Trophoblast cell (in vitro differentiated cells and primary cell): Measurements from ENCODE around the gene GABRG3.
A peak's percentile ranks its signal among the peaks of the same experiment; 100 is the strongest.

Experiments
- DNase-seq, 2 donors: peaks; one replicate each; pipeline ENCODE4 v3.0.0-alpha.2; 2016
- H2AFZ ChIP-seq: 2 replicates; pipeline ENCODE4 v1.6.1; 2013; ENCODE audit warnings: low read length, moderate library complexity, mild to moderate bottlenecking; ENCODE audit not compliant: insufficient read depth, poor library complexity
- H2AK5ac ChIP-seq: 2 replicates; pipeline ENCODE4 v1.6.1; 2013; ENCODE audit warnings: mild to moderate bottlenecking, low read length
- H2BK120ac ChIP-seq: 2 replicates; pipeline ENCODE4 v1.6.1; 2013; ENCODE audit warnings: low read length, mild to moderate bottlenecking, moderate library complexity; ENCODE audit not compliant: insufficient read depth, poor library complexity
- H2BK12ac ChIP-seq: 2 replicates; pipeline ENCODE4 v1.6.1; 2013; ENCODE audit warnings: mild to moderate bottlenecking, low read length, moderate library complexity
- H2BK5ac ChIP-seq: 2 replicates; pipeline ENCODE4 v1.6.1; 2013; ENCODE audit warnings: low read length, low read depth, moderate library complexity, mild to moderate bottlenecking; ENCODE audit not compliant: poor library complexity
- H3K14ac ChIP-seq: 2 replicates; pipeline ENCODE4 v1.6.1; 2013; ENCODE audit warnings: mild to moderate bottlenecking, low read length
- H3K18ac ChIP-seq: 2 replicates; pipeline ENCODE4 v1.6.1; 2013; ENCODE audit warnings: mild to moderate bottlenecking, low read length
- H3K23ac ChIP-seq: 2 replicates; pipeline ENCODE4 v1.6.1; 2013; ENCODE audit warnings: low read length
- H3K27ac ChIP-seq: 2 replicates; pipeline ENCODE4 v1.5.1; 2013; ENCODE audit warnings: low read depth, mild to moderate bottlenecking, inconsistent platforms, low read length, moderate library complexity
- H3K27me3 ChIP-seq: 2 replicates; pipeline ENCODE4 v1.6.1; 2013; ENCODE audit warnings: inconsistent platforms, mild to moderate bottlenecking, low read length, moderate library complexity; ENCODE audit not compliant: insufficient read depth
- H3K36me3 ChIP-seq, 2 experiments: 1 replicate in 1 of 2; 2 replicates in 1 of 2; pipeline ENCODE4 v1.6.1; 2013; ENCODE audit warnings: low read length in 2 of 2, mild to moderate bottlenecking in 2 of 2, moderate library complexity in 1 of 2; ENCODE audit not compliant: insufficient read depth in 2 of 2, control insufficient read depth in 1 of 2
- H3K4ac ChIP-seq: 2 replicates; pipeline ENCODE4 v1.6.1; 2013; ENCODE audit warnings: low read depth, mild to moderate bottlenecking, low read length, moderate library complexity
- H3K4me1 ChIP-seq, 2 experiments: 1 replicate in 1 of 2; 2 replicates in 1 of 2; pipeline ENCODE4 v1.6.1; 2013; ENCODE audit warnings: low read length in 2 of 2, mild to moderate bottlenecking in 2 of 2, moderate library complexity in 1 of 2; ENCODE audit not compliant: insufficient read depth in 2 of 2, control insufficient read depth in 1 of 2
- H3K4me2 ChIP-seq: 2 replicates; pipeline ENCODE4 v1.6.1; 2013; ENCODE audit warnings: inconsistent platforms, mild to moderate bottlenecking, low read length, moderate library complexity
- H3K4me3 ChIP-seq: 2 replicates; pipeline ENCODE4 v1.5.1; 2013; ENCODE audit warnings: mild to moderate bottlenecking, low read depth, low read length, inconsistent platforms
- H3K79me1 ChIP-seq: one replicate; pipeline ENCODE4 v1.6.1; 2013; ENCODE audit warnings: low read length
- H3K79me2 ChIP-seq: 2 replicates; pipeline ENCODE4 v1.6.1; 2013; ENCODE audit warnings: low read length, mild to moderate bottlenecking; ENCODE audit not compliant: control insufficient read depth, insufficient read depth, poor library complexity
- H3K9ac ChIP-seq: 2 replicates; pipeline ENCODE4 v1.6.1; 2013; ENCODE audit warnings: mild to moderate bottlenecking, low read length
- H3K9me3 ChIP-seq: 2 replicates; pipeline ENCODE4 v1.6.1; 2013; ENCODE audit warnings: low read depth, mild to moderate bottlenecking, control low read depth, inconsistent platforms, low read length; ENCODE audit not compliant: insufficient read depth
- H4K12ac ChIP-seq: 2 replicates; pipeline ENCODE4 v1.6.1; 2013; ENCODE audit warnings: low read depth, mild to moderate bottlenecking, low read length, moderate library complexity
- H4K8ac ChIP-seq: 2 replicates; pipeline ENCODE4 v1.6.1; 2013; ENCODE audit warnings: low read depth, mild to moderate bottlenecking, low read length, moderate library complexity
- H4K91ac ChIP-seq: one replicate; pipeline ENCODE4 v1.6.1; 2013; ENCODE audit warnings: low read depth, mild to moderate bottlenecking, low read length, moderate library complexity
- WGBS: extraction: QIAGEN DNeasy Blood & Tissue Kit; methylation state at CpG from one replicate; pipeline ENCODE4 v1.1.7; 2013; ENCODE audit warnings: missing lambda C conversion rate; ENCODE audit not compliant: insufficient read length, insufficient coverage; ENCODE audit errors: extremely low coverage; 5-methylcytosine and 5-hydroxymethylcytosine counted together

The GABRG3 gene

DNA sequence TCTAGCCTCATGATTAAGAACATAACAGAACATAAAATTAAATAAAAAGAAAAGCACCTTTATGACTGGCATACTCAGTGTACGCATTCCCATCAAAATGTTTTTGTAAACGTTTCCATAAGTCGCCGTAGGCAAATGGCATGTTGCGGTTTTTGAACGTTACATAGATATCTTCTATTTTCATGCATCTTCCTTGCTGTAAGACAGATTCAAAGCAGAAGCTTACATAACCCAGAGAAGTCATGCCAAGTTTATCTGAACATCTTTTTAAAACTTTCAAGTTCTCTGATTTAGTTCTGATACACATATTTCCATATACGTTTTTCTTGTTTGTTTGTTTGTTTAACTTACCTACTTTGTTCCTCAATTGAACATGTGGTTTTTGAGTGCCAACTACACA lies 388.6 kb downstream of the GABRG3 start:
- Histone ChIP-seq H3K4me3 (no peak overlapping the region), H4K91ac (no peak overlapping the region), H3K23ac (no peak overlapping the region), H2BK5ac (peak overlapping the region; percentile 51), H3K79me1 (no peaks in the 10 kb centered on the region), H2AFZ (no peak overlapping the region), H4K12ac (no peak overlapping the region), H2BK12ac (no peak overlapping the region), H3K4ac (no peak overlapping the region), H3K9ac (no peak overlapping the region), H2BK120ac (no peak overlapping the region), H3K9me3 (no peaks in the 10 kb centered on the region), H3K4me1 (peaks cover 0 to 2% of the 10 kb centered on the region in 2 experiments), H3K27me3 (no peaks in the 10 kb centered on the region), H3K4me2 (no peak overlapping the region), H3K27ac (no peak overlapping the region), H3K18ac (no peak overlapping the region), H2AK5ac (no peak overlapping the region), H4K8ac (no peak overlapping the region), H3K79me2 (no peaks in the 10 kb centered on the region), H3K14ac (no peak overlapping the region), H3K36me3 (no peaks in the 10 kb centered on the region)
- no peak for DNase-seq
- WGBS: no CpG with 5 or more reads among the region's 7 CpGs

DNA sequence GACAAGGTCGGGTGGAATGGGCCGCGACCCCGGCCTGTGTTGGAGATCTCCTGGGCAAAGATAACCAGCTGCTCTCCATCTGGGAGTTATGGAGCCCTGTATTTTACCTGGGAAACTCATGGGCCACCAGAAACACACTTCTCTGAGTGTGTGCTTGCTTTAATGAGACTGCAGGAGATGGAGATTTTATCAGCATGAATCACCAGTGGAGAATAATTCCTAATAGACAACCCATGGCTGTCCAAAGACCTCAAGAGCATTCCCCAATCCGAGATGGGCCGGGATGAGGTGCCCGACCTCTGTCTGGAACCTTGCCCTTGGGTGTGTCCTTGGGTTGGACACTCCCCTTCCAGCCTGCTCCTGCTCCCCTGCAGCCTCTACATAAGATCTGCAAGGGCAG lies 389.3 kb downstream of the GABRG3 start:
- Histone ChIP-seq H3K27me3 (no peaks in the 10 kb centered on the region), H3K14ac (no peak overlapping the region), H3K27ac (no peak overlapping the region), H4K12ac (no peak overlapping the region), H3K36me3 (no peaks in the 10 kb centered on the region), H2BK120ac (no peak overlapping the region), H4K91ac (no peak overlapping the region), H4K8ac (no peak overlapping the region), H2BK12ac (no peak overlapping the region), H3K4me3 (no peak overlapping the region), H3K23ac (no peak overlapping the region), H3K18ac (no peak overlapping the region), H2AFZ (no peak overlapping the region), H3K4me1 (peaks cover 0 to 2% of the 10 kb centered on the region in 2 experiments), H3K9me3 (no peaks in the 10 kb centered on the region), H2BK5ac (no peak overlapping the region), H3K79me1 (no peaks in the 10 kb centered on the region), H3K4me2 (no peak overlapping the region), H2AK5ac (no peak overlapping the region), H3K9ac (no peak overlapping the region), H3K4ac (no peak overlapping the region), H3K79me2 (no peaks in the 10 kb centered on the region)
- no peak for DNase-seq
- WGBS: no CpG with 5 or more reads among the region's 7 CpGs

DNA sequence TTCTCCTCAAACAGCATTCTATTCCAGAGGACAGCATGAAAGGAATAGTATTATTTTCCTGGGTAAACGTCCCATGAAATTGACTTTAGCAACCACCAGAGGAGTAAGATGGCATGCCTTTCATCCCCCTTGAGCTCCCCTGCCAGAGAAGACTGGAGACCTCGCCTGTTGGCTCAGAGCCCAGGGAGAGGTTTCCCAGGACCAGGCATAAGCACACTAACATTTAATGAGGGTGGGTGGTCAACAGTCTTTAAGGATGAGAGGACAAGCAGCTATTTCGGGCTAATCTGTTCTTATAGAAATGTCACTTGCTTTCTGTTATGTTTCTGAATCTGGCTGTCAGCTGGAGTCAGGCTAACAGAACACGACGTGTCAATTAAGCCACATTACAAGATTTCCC lies 390.5 kb downstream of the GABRG3 start:
- Histone ChIP-seq H4K12ac (no peak overlapping the region), H2AFZ (no peak overlapping the region), H3K79me2 (no peaks in the 10 kb centered on the region), H3K36me3 (no peaks in the 10 kb centered on the region), H3K27ac (no peak overlapping the region), H3K4me1 (peaks cover 0 to 2% of the 10 kb centered on the region in 2 experiments), H3K4me2 (no peak overlapping the region), H3K9me3 (no peaks in the 10 kb centered on the region), H2BK12ac (no peak overlapping the region), H3K4ac (no peak overlapping the region), H4K91ac (no peak overlapping the region), H3K79me1 (no peaks in the 10 kb centered on the region), H2BK5ac (no peak overlapping the region), H2AK5ac (no peak overlapping the region), H2BK120ac (no peak overlapping the region), H3K18ac (no peak overlapping the region), H3K14ac (no peak overlapping the region), H3K9ac (no peak overlapping the region), H4K8ac (no peak overlapping the region), H3K4me3 (no peak overlapping the region), H3K23ac (no peak overlapping the region), H3K27me3 (no peaks in the 10 kb centered on the region)
- no peak for DNase-seq
- no CpG with 5 or more reads among the region's 5 CpGs for WGBS

DNA sequence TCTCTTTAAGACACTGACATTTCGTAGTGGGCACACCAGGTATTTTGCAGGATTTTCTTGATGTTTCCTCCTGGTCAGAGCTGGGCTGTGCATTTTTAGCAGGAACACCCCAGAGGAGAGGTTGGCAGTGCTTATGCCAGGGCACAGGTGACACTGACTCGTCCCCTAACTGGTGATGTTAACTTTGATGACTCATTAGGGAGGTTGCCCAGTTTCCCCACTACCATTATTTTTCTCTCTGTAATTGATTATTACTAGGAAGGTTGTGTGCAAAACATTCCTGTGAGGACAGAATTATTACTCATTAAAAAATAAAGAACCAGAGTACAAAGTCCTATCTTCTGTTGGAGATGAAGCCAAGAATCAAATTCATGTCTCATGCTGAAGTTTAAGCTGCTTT lies 394.5 kb downstream of the GABRG3 start:
- Histone ChIP-seq H3K9me3 (no peaks in the 10 kb centered on the region), H3K9ac (no peak overlapping the region), H3K4me1 (no peaks in the 10 kb centered on the region), H2AK5ac (no peak overlapping the region), H3K14ac (no peak overlapping the region), H3K18ac (no peak overlapping the region), H2BK120ac (no peak overlapping the region), H2BK12ac (no peak overlapping the region), H4K12ac (no peak overlapping the region), H2AFZ (no peak overlapping the region), H4K8ac (no peak overlapping the region), H3K4me2 (no peak overlapping the region), H3K27me3 (no peaks in the 10 kb centered on the region), H4K91ac (no peak overlapping the region), H3K4me3 (no peak overlapping the region), H3K79me2 (no peaks in the 10 kb centered on the region), H3K27ac (no peak overlapping the region), H3K23ac (no peak overlapping the region), H3K36me3 (no peaks in the 10 kb centered on the region), H3K79me1 (no peaks in the 10 kb centered on the region), H3K4ac (no peak overlapping the region), H2BK5ac (no peak overlapping the region)
- no peak for DNase-seq
- no CpG with 5 or more reads among the region's 2 CpGs for WGBS
